Measurements from ENCODE around the gene NFYC.

NFYC gene

DNA sequence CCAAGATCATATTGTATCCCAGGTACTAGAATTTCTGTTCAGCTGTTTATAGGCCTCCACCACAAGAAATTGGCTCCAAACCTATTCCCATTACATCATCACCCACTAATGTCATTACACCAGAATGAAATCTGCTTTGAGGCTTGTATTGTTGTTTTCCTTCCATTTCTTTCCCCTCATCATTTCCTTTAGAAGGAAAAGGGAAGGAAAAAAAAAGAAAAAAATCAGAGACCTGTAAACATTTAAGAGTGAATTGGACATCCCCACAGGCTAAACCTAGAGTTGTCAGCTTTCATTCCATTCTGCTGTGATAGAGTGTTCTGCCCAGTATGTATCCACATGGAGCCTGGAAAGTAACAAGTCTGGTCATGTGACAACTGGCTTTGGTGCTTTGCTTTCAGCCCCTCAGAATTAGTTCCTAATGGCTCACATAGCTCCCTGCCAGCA, 44.6 kb downstream of the NFYC start:
- DNase-seq, result no peak

DNA sequence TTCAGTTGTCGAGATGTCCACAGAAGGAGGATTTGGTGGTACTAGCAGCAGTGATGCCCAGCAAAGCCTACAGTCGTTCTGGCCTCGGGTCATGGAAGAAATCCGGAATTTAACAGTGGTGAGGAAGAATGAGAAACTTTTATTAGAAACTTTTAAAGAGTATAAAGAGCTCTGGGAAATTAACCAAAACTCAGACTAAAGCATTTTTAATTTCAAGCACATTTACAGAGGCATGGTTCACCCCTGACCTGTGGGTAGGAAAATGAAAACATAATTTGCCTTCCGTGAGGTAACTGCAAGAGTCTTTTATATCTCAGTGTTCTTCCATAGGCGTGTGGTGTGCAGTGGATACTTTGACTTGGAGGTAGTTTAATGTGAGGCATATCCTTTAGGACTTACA, 47.3 kb downstream of the NFYC start:
- no peak for DNase-seq

DNA sequence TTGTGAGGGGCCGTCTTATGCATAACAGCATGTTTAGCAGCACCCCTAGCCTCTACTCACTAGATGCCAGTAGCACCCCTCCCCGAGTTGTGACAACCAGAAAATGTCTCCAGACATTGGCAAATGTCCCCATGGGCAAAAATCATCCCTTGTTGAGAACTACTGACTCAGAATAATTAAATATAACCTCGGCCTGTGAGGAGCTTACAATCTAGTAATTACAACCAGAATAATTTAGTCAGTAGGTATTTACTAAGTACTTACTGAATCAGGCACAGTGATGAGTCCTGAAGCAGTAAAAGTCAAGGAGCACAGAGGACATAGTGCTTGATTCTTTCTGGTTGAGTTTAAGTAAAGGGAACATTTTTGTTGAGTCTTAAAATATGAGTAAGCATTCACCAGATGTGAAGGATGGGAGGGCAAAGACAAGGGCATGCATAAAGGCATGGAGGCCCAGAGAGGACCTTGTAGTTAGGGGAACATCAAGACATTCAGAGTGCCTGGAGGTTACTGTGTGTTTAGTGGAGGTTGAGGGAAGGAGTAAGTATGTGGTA, 48.0 kb downstream of the NFYC start:
- DNase-seq, result no peak

DNA sequence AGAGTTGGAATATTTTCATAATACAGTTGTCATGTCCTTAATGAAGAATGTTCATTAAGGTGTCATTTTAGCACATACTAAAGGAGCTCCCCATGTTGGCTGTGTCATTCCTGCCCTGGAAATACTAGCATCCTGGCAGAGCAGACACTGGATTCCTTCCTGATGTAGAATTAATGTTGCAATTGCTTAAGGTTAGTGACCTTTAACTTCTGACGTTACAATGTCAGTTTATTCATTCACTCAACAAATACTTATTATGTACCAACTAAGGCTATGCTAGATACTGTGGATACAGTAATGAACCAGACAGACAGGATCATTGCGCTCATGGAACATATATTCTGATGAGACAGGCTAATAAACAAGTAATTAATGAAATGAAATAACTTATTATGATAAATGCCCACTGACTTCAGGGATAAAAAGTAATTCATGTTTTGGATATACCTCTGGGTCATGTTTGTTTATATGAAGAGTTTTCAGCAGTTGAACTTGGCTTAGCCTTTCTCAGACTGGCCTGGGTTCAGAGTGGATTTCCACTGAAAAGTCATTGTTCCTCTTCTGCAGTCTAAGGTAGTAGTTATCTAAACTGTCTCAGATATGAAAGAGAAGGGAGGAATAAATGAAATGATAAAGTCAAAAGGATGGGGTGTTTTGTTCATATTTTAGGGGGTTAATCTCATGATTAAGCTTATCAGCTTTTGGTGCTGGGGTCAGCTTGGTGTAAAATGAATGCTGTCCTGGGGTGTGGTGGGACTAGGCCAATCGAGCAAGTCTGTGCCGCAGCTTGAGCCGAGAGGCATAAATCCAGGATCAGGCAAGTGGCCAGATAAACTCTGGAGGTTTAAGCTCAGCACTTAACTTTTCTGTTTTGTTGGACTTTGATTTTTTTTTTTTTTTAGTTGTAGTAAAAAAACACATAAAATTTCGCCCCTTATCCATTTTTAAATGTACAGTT, 48.8 kb downstream of the NFYC start:
- DNase-seq, result no peak

DNA sequence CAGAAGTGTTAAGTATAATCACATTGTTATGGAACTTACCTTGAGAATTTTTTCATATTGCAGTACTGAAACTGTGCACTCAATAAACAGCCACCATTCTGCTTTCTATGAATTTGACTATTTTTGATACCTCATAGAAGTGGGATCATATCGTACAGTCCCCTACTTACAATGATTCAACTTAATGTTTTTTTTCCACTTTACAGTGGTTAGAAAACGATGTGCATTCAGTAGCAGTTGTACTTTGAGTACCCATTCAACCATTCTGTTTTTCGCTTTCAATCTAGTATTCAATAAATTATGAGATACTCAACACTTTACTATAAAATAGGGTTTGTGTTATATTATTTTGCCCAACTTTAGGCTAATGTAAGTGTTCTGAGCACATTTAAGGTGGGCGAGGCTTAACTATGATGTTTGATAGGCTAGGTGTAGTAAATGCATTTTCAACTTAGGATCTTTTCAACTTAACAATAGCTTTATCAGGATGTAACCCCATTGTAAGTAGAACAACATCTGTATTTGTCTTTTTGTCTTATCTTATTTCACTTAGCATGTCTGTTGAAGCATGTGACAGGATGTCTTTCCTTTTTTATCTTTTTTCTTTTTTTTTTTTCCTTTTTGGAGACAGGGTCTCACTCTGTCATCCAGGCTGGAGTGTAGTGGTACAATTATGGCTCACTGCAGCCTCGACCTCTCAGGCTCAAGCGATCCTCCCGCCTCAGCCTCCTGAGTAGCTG, 49.7 kb downstream of the NFYC start:
- no peak for DNase-seq

DNA sequence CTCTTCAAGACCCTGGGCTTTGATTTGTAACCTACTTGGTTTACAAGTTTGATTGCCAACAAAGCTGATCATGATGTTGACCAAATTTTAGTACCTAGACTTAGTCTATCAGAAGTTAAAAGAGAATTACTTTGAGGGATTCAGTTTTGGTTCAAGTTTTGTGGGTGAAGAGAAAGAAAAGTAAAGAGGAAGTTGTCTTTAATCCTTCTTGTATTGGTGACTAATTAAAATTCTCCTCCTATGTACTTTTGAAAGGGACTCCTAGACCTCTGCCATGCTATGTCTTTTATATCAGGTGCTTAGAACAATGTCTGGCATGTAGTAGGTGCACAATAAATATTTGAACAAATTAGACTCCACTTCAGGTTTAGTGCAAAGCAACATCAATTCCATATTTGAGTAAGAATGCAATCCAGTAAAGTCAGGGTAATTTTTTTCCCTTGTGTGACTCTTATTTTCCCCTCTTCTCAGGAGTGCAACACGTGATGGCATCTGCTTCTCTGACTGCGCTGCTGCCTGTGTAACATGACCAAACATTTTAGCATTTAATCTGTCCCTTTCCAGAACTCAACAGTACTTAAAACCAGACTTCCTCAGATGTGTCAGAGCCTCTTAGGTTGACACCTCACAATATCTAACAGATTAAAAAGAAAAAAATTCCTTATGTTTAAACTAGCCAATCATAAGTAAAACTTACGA, 51.0 kb downstream of the NFYC start:
- no peak for DNase-seq

DNA sequence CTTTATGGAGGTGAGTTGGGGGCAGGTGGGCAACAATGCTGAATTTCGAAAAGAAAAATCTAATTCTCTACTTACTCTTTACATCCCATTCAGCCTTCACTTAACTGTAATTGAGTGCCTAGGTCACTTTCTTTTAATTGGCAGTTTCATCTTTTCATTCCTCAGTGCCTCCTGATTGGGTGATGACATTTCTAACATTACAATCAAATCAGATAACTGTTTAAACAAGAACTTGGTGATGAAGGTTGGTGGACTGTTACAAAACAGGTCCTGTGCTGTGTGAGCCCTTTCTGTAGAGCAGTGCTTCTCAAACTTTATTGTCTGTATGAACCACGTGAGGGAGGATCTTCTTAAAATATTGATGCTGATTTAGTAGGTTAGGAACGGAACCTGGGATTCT, 51.9 kb downstream of the NFYC start:
- no peak for DNase-seq

DNA sequence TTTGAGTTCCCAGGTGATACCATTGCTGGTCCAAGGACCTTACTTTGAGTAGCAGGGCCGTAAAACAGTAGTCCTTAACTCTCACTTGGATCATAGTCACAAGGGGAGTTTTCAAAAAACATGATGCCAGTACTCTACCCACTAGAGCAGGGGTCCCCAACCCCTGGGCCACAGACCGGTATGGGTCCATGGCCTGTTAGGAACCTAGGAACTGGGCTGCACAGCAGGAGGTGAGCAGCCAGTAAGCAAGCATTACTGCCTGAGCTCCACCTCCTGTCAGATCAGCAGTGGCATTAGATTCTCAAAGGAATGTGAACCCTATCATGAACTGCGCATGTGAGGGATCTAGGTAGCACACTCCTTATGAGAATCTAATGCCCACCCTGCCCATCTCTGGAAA, 52.4 kb downstream of the NFYC start:
- DNase-seq, result no peak

DNA sequence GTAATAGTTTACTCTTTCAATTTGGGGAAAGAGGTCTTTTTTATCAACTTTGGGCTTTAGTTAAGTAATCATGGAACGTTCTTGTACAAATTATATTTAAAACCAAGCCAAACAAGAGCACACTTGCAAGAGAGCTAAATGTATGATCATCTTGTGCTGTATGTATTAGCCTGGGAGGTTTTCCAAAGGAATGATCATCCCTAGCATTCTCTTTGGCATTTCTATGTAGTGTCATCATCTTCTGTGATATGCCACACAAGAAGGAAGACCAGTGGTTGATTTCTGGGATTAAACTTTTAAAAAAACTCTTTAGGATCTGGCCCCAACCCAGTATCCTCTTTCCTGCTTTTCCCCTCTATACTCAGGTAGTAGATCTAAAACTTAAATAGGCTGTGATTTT, 53.7 kb downstream of the NFYC start:
- no peak for DNase-seq

DNA sequence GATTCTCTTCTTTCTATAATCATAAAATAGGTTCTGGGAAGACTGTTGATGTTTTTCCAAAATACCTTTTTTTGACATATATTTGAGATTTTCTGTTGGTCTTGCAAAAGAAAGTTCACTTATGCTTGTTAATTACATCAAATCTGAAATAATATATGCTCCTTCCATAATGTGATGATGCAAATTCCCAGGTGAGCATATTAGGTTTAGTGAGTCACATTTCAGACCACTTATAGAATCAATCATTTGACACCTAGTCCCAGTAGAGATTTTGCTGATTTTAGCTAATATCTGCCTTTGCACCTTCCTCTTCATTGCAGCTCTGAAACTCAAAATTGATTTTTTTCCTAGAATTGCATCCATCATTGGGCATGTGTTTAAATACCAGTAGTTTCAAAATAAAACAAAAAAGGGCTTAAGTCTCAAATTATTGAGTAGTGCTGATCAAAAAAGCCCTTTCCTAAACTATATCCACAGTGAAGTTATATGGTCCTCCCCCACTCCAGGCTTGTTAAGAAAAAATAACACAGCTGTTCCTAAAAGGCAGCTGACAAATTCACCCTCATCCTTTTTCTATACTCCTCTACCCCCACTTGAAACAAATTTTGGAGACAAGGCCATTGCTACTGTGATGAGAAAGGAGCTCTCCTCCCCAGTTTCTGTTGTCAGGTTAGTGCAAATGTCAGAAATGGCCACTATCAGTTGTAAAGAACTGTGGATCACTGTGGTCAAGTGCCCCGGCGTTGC, 55.0 kb downstream of the NFYC start:
- no peak for DNase-seq

DNA sequence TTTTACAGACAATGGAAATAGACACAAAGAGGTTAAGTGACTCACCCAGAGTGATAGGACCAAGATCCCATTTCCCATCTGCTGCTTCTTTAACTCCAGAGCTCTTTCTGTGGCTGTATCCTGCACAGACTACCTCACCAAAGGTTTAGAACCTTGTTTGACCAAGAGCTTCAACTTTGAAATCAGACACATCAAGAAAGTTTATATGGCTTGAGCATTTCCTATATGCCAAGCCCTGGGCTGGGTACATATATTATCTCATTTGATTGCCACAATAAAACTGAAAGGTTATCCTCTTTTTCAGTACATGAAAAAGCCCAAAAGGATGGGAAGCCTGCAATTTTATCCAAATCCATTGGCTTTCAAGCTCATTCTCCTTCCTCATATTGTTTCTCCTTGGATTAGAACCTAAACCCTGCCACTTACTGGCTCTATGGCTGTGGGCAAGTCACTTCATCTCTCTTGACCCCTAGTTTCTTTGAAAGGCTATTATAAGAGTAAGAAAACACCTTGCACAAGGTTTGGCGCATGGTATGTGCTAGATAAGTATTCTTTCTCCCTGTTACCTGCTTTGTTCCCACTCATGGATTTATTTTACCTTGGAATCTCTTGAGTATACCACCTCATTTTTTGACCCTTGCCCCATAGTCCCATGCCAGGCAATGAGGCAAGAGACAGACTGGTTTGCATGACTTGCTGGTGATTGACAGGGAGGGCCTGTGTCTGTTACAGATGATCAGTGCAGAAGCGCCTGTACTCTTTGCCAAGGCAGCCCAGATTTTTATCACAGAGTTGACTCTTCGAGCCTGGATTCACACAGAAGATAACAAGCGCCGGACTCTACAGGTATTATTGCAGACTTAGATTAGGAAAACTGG, 57.6 kb downstream of the NFYC start:
- DNase-seq, result no peak

DNA sequence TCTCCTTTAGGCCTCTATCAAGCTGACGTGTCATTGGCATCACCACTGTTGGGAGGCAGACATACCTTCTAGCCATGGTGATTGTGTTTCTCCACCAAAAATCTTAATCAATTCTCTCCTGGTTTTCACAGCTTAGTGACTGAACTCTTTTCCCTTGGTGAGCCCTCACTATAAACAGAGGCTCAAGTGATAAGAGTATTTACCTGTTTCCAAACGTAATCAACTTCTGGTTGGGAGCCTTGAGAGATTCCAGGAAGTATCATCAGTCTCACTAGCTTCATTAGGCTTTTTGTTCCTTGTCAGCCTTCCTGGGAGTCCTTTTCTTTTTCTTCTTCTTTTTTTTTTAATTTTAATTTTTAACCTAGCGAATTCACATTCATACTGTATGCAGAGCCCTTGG, 58.3 kb downstream of the NFYC start:
- DNase-seq, result no peak

DNA sequence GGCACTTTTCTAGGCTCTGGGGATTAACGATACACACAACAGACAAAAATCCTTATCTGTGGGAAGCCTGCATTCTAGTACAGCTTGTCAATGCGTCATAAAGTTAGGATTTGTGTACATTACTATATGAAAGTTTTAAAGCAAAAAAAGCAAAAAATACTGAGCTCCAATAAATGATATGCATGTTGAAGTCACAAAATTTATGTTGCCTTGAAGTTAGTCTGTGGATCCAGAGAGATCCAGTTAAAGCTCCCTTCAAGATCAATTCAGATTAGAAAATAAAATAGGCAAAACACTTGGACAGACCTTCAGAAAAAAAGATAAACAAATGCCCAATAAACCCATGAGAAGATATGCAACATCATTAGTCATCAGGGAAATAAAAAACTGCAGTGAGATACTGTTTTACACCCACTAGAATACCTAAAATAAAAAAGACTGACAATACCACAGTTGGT, 59.0 kb downstream of the NFYC start:
- DNase-seq, result no peak

DNA sequence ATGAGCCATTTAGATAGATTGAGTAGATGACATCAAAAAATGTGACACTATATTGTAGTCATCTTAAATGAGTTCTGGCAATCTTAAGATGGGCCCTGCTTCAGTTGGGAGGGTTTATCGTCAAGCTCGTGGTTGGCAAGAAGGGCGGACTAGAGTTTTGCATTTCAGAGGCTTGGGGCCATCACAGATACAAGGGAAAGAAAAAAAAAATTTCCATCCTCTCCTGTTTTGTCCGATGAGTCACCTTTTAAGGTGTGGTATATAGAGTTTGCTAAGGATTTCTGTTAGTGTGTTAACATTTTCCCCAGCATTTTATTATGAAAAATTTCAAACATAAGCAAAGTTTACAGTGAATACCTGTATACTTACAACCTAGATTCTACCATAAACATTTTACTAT, 60.3 kb downstream of the NFYC start:
- no peak for DNase-seq

DNA sequence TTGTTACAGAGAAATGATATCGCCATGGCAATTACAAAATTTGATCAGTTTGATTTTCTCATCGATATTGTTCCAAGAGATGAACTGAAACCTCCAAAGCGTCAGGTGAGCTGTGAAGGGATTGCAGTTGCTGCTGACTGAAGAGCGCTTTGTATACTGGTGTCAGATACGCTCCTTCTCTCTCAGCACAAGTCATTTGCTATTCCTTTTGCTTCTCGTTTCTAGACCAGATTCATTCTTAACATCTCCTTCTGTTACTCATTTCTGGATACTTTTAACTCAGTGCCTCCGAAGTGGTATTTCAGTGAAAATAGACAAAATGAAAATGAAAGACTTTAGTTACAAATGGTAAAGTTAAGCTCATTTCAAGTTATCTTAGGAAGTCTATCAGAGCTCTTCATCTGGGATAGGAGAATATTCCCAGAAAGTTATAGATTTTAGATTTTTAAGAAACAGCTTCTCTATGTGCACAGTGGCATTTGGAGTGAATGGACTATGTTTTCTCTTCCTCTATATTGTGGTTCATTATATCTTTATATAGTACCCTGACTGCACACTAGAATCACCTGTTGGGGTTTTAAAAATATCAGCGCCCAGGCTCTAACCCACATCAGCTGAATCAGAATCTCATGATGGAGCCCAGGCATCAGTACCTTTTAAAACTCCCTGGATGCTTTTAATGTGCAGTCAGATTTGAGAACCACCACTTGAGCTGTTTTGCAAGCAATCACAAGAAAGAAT, 61.8 kb downstream of the NFYC start:
- no peak for DNase-seq

DNA sequence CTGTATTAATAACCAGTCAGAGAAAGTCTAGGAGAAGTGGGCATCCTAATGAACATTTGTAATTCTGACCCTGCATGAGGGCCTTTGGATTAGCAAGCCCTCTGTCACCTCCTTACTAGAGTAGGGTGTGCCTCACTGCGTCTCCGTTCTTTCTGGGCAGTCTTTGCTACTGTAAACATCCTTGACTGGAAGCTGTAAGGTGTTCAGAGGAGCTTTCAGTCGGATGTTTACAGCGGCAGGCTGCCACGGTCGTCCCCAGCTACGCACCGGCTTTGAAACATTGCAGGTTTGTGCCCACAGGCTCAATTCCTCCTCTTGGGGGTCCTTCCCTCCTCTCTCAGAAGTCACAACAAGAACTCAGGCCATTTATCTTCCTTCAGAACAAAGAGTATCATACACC, 62.7 kb downstream of the NFYC start:
- DNase-seq, result no peak

DNA sequence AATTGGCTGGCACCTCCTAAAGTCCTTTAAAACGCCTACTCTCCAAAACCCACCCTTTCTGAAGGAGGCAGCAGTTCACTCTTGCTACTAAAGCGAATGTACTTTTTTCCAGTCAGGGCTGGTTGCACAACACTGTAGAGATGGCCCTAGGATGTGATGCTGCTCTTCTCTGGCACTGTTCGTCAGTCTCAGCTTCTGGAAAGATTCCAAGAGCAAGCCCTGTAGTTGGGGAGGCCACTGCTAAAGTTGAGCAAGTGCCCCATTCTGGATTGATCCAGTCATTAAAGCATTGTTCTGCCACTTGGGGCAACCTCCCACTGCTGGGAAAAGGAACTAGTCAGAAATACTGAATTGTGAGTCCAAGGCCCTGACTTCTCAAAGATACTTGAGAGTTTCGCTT, 63.6 kb downstream of the NFYC start:
- DNase-seq, result no peak

DNA sequence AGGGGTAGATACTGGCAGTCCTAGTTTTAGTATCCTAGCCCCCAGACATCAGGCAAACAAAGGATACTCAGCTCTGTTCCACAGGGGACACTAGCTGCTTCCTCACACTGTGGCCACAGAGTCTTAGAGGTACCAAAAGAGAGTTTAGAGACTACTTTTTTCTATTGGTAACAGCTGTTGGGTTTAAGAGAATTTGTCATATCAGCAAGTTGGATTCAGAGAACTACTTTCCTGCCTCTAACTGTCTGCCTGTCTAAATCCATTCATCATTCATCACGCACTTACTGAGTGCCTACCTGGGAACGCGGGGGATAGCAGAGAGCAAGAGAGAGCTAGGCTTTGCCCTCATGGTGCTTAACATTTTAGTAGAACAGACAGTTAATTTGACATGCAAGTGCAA, 65.0 kb downstream of the NFYC start:
- DNase-seq, result no peak

DNA sequence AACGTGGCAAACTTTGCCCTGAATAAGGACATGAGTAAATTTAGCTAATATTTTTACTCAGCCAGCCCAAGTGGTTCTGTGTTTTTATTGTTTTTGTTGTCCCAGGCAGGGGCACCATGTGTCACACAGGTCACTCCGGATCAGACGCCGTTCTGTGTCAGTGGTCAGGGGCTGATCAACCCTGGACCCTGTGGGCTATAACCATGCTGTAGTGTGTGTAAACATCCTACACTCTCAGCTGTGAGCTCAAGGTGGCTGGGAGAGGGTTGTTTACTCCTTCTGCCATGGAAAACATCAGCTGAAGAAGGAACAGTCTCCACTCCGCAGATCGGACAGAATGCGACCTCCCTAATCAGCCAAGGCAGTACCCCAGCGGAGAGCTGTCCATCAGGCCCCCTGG, 65.6 kb downstream of the NFYC start:
- DNase-seq, result no peak

DNA sequence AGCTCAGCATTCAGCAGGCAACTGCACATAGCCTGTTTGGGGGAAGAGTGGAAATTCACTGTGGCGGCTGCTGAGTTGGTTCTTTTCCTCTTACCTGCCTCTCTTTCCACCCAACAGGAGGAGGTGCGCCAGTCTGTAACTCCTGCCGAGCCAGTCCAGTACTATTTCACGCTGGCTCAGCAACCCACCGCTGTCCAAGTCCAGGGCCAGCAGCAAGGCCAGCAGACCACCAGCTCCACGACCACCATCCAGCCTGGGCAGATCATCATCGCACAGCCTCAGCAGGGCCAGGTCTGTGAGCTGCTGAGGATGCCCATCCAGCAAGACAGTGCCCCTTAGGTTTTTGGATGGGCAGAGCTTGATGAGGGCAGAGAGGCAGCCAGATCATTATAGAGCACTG, 66.5 kb downstream of the NFYC start:
- no peak for DNase-seq
